Muscle of leg (tissue), 11 donors: ENCODE results near the gene AKR1C1. TPM values are rescaled to one million over a fixed set of nuclear protein-coding genes. Genes with fewer than 3 reads are reported as not detected.
"Not testable (repeated sequence)": the region's sequence is repeated elsewhere in the genome, so short reads cannot be mapped to it uniquely, and the experiment has no call there.

Source experiments
- DNase-seq: peaks from one replicate; pipeline ENCODE4 v3.0.0; 2013
- H3K27ac ChIP-seq: one replicate; pipeline ENCODE4 v1.5.1; 2013; ENCODE audit warnings: mild to moderate bottlenecking, low read length, control low read depth
- H3K27me3 ChIP-seq: one replicate; pipeline ENCODE4 v1.6.1; 2013; ENCODE audit warnings: low read length; ENCODE audit not compliant: control insufficient read depth, insufficient read depth
- H3K36me3 ChIP-seq: one replicate; pipeline ENCODE4 v1.6.1; 2013; ENCODE audit warnings: low read length; ENCODE audit not compliant: control insufficient read depth, insufficient read depth
- H3K4me1 ChIP-seq: one replicate; pipeline ENCODE4 v1.6.1; 2013; ENCODE audit warnings: low read length; ENCODE audit not compliant: control insufficient read depth, insufficient read depth
- H3K4me3 ChIP-seq: one replicate; pipeline ENCODE4 v1.5.1; 2013; ENCODE audit warnings: low read length, control low read depth
- H3K9me3 ChIP-seq: replicated peaks from 2 replicates; pipeline ENCODE4 v1.6.1; 2013; ENCODE audit warnings: low read depth, low read length; ENCODE audit not compliant: control insufficient read depth
- WGBS: methylation state at CpG from one replicate; pipeline ENCODE4 v1.1.5; 2013; ENCODE audit warnings: missing lambda C conversion rate; ENCODE audit not compliant: insufficient coverage; 5-methylcytosine and 5-hydroxymethylcytosine counted together
- polyA plus RNA-seq, 8 donors: library from polyadenylated mRNA; unstranded; fragments of 120-200 nt; gene quantifications; one replicate each; pipeline versions ENCODE4 v1.2.1 to v1.2.3, GENCODE V29; 2013; ENCODE audit warnings: inconsistent platforms in 1 of 8, low replicate concordance in 1 of 8; ENCODE audit not compliant: insufficient read length in 8 of 8, insufficient read depth in 1 of 8
- total RNA-seq: library from RNA; stranded (reverse); fragments of 120-200 nt; gene quantifications from one replicate; pipeline ENCODE4 v1.2.4, GENCODE V29; 2013

The AKR1C1 gene
- total and polyA plus RNA-seq, 9 donors = 6.5 to 13.2 (median 10.5) TPM

- peak; percentile 37 for DNase-seq
- H3K4me1 ChIP-seq = peaks cover 25% of the 10 kb centered on the region
- WGBS = 91% methylated on average over 4 of the region's 9 CpGs
- no peak overlapping the region for H3K27ac ChIP-seq
- H3K4me3 ChIP-seq = no peak overlapping the region
- no peaks in the 10 kb centered on the region for H3K27me3 ChIP-seq
- no peaks in the 10 kb centered on the region for H3K9me3 ChIP-seq
- no peaks in the 10 kb centered on the region for H3K36me3 ChIP-seq
Observed at GRCh38 chr10:4982764-4983226, 19.6 kb downstream of the AKR1C1 start.

- Histone ChIP-seq H3K27ac (no peak overlapping the region), H3K4me3 (no peak overlapping the region), H3K27me3 (no peaks in the 10 kb centered on the region), H3K36me3 (no peaks in the 10 kb centered on the region), H3K4me1 (peaks cover 25% of the 10 kb centered on the region), H3K9me3 (no peaks in the 10 kb centered on the region)
- no peak for DNase-seq
- WGBS = 93% methylated on average over 5 of the region's 5 CpGs
Observed at GRCh38 chr10:4983615-4984216, 20.5 kb downstream of the AKR1C1 start.

GRCh38 chr10:4984223-4984622, 21.0 kb downstream of the AKR1C1 start:
- Histone ChIP-seq H3K27me3 (no peaks in the 10 kb centered on the region), H3K4me1 (peaks cover 25% of the 10 kb centered on the region), H3K36me3 (no peaks in the 10 kb centered on the region), H3K4me3 (no peak overlapping the region), H3K9me3 (no peaks in the 10 kb centered on the region), H3K27ac (no peak overlapping the region)
- WGBS = 86% methylated on average over 6 of the region's 10 CpGs
- no peak for DNase-seq

GRCh38 chr10:4984971-4985594, 21.9 kb downstream of the AKR1C1 start:
- Histone ChIP-seq H3K27me3 (no peaks in the 10 kb centered on the region), H3K36me3 (no peaks in the 10 kb centered on the region), H3K9me3 (no peaks in the 10 kb centered on the region), H3K4me3 (no peak overlapping the region), H3K27ac (peak overlapping the region; percentile 4), H3K4me1 (peaks cover 25% of the 10 kb centered on the region)
- DNase-seq = peak; percentile 41
- 29% methylated on average over 4 of the region's 7 CpGs for WGBS

- not testable (repeated sequence) for H3K27me3 ChIP-seq, H3K9me3 ChIP-seq, H3K27ac ChIP-seq, H3K4me3 ChIP-seq, H3K36me3 ChIP-seq, DNase-seq
- H3K4me1 ChIP-seq = peaks cover 16% of the 10 kb centered on the region
- WGBS = no CpG with 5 or more reads among the region's 6 CpGs
Observed at GRCh38 chr10:4988000-4988641, 24.9 kb downstream of the AKR1C1 start.

- H3K36me3 ChIP-seq = no peaks in the 10 kb centered on the region
- WGBS = no CpG with 5 or more reads among the region's 2 CpGs
Observed at GRCh38 chr10:4990217-4990616, 27.0 kb downstream of the AKR1C1 start.

GRCh38 chr10:4991463-4991862, 28.2 kb downstream of the AKR1C1 start:
- H3K4me3 ChIP-seq, H3K4me1 ChIP-seq, DNase-seq, H3K27me3 ChIP-seq, H3K36me3 ChIP-seq, H3K9me3 ChIP-seq, H3K27ac ChIP-seq: not testable (repeated sequence)
- WGBS = no CpG with 5 or more reads among the region's 6 CpGs

More at GRCh38 chr10:4990217-4990616, 27.0 kb downstream of the AKR1C1 start:
- Histone ChIP-seq H3K4me3 (no peak overlapping the region), H3K27ac (no peak overlapping the region), H3K9me3 (no peaks in the 10 kb centered on the region), H3K4me1 (peaks cover 4% of the 10 kb centered on the region), H3K27me3 (no peaks in the 10 kb centered on the region)
- DNase-seq = no peak

- H3K27ac ChIP-seq, DNase-seq, H3K4me3 ChIP-seq, H3K27me3 ChIP-seq, H3K36me3 ChIP-seq, H3K9me3 ChIP-seq, H3K4me1 ChIP-seq: not testable (repeated sequence)
- 97% methylated on average over 7 of the region's 10 CpGs for WGBS
Observed at GRCh38 chr10:4992564-4992963, 29.3 kb downstream of the AKR1C1 start.

GRCh38 chr10:4994260-4994659, 31.0 kb downstream of the AKR1C1 start:
- not testable (repeated sequence) for H3K4me1 ChIP-seq, H3K27me3 ChIP-seq, H3K9me3 ChIP-seq, H3K27ac ChIP-seq, DNase-seq, H3K4me3 ChIP-seq, H3K36me3 ChIP-seq

GRCh38 chr10:4998671-4999070, 35.5 kb downstream of the AKR1C1 start:
- no peaks in the 10 kb centered on the region for H3K36me3 ChIP-seq
- no peak for DNase-seq
- no peaks in the 10 kb centered on the region for H3K4me1 ChIP-seq
- H3K27me3 ChIP-seq = no peaks in the 10 kb centered on the region
- no peaks in the 10 kb centered on the region for H3K9me3 ChIP-seq
- H3K27ac ChIP-seq = no peak overlapping the region
- H3K4me3 ChIP-seq = no peak overlapping the region
- no CpG with 5 or more reads among the region's 5 CpGs for WGBS
